OCI-LY7 (cell line): Measurements from ENCODE around the gene COMP. TPM values are rescaled to one million over a fixed set of nuclear protein-coding genes. Genes with fewer than 3 reads are reported as not detected.

Experiments
- BruUV-seq: library from RNA; stranded (reverse); fragments of 400-500 nt; replicated peaks from 2 replicates; lab custom pipeline; 2021; lab: Mats Ljungman, UMichigan
- CTCF ChIA-PET: fragments of 300-600 bp; sonication (Branson Sonifier 250); formaldehyde crosslinking; loops from one replicate; lab custom pipeline; 2022; ENCODE audit warnings: antibody characterized with exemption; ENCODE audit not compliant: unreplicated experiment; lab: Charles Lee
- POLR2A ChIA-PET: fragments of 300-600 bp; sonication (Branson Sonifier 250); formaldehyde crosslinking; loops from one replicate; lab custom pipeline; 2022; ENCODE audit warnings: antibody characterized with exemption; lab: Charles Lee
- DNase-seq: peaks from one replicate; pipeline ENCODE4 v3.0.0-alpha.2; 2015; ENCODE audit warnings: low spot score
- H2AFZ ChIP-seq: fragments of 200-600 bp; sonication (generic), shearing (Covaris generic); 2 replicates; pipeline ENCODE4 v1.6.1; 2014; ENCODE audit warnings: mild to moderate bottlenecking, antibody characterized with exemption, low read length, moderate library complexity
- H3K27ac ChIP-seq: fragments of 200-600 bp; sonication (generic); 2 replicates; pipeline ENCODE4 v1.5.1; 2014; ENCODE audit warnings: mixed run types, low read depth, mild to moderate bottlenecking, moderate library complexity, low read length, inconsistent platforms; ENCODE audit not compliant: poor library complexity, severe bottlenecking
- H3K36me3 ChIP-seq: fragments of 200-600 bp; sonication (generic); 2 replicates; pipeline ENCODE4 v1.6.1; 2014; ENCODE audit warnings: mild to moderate bottlenecking, antibody characterized with exemption, low read length, moderate library complexity, mixed read lengths; ENCODE audit not compliant: insufficient read depth
- H3K4me1 ChIP-seq: fragments of 200-600 bp; sonication (generic); 2 replicates; pipeline ENCODE4 v1.5.1; 2014; ENCODE audit warnings: mild to moderate bottlenecking, low read length; ENCODE audit not compliant: insufficient read depth, poor library complexity, severe bottlenecking
- H3K4me2 ChIP-seq: fragments of 200-600 bp; sonication (generic); 2 replicates; pipeline ENCODE4 v1.6.1; 2014; ENCODE audit warnings: mild to moderate bottlenecking, low read length
- H3K4me3 ChIP-seq: fragments of 200-600 bp; sonication (generic); 2 replicates; pipeline ENCODE4 v1.5.1; 2014; ENCODE audit warnings: mild to moderate bottlenecking, low read depth, low read length; ENCODE audit not compliant: poor library complexity, severe bottlenecking
- H3K79me2 ChIP-seq: fragments of 200-600 bp; sonication (generic); 2 replicates; pipeline ENCODE4 v1.6.1; 2016; ENCODE audit warnings: low read depth, mild to moderate bottlenecking, low read length, moderate library complexity, mixed read lengths; ENCODE audit not compliant: insufficient read depth
- H3K9me2 ChIP-seq: fragments of 200-600 bp; sonication (generic); 2 replicates; pipeline ENCODE4 v1.6.1; 2016; ENCODE audit warnings: mild to moderate bottlenecking, low read length, mixed read lengths; ENCODE audit not compliant: insufficient read depth
- H3K9me3 ChIP-seq: fragments of 200-600 bp; sonication (generic); 2 replicates; pipeline ENCODE4 v1.6.1; 2014; ENCODE audit warnings: mild to moderate bottlenecking, mixed run types, low read length, mixed read lengths
- H4K20me1 ChIP-seq: fragments of 200-600 bp; sonication (generic); 2 replicates; pipeline ENCODE4 v1.6.1; 2014; ENCODE audit warnings: mild to moderate bottlenecking, antibody characterized with exemption, low read length, moderate library complexity, mixed read lengths; ENCODE audit not compliant: insufficient read depth
- EZH2phosphoT487 ChIP-seq: fragments of 200-600 bp; sonication (generic); IDR thresholded peaks from 2 replicates; pipeline ENCODE4 v1.6.1; 2018; ENCODE audit warnings: low read depth, borderline replicate concordance, mild to moderate bottlenecking, mixed run types, antibody characterized with exemption, low read length, moderate library complexity, mixed read lengths
- intact Hi-C: fragments of 100-400 bp; cut with micrococcal nuclease; formaldehyde crosslinking; loops from one replicate; pipeline ENCODE4 v1.10.0; 2022; ENCODE audit not compliant: unreplicated experiment
- total RNA-seq, 2 experiments: library from RNA; depleted of rRNA in 1 of 2; stranded (reverse); fragments of >200 nt in 1 of 2; shearing (Covaris generic) in 1 of 2; gene quantifications; 2 replicates each; pipeline ENCODE4 v1.2.3, GENCODE V29; 2014 to 2022
- TF ChIP-seq, protein P1 (sequence below): fragments of 200-600 bp; sonication (generic); conservative IDR thresholded peaks from 2 replicates; pipeline ENCODE4 v1.5.1; 2014; ENCODE audit warnings: mild to moderate bottlenecking, antibody characterized with exemption, low read length, moderate library complexity, mixed read lengths

The COMP gene
- total RNA-seq, 2 experiments from 2014 or later = not detected

DNA sequence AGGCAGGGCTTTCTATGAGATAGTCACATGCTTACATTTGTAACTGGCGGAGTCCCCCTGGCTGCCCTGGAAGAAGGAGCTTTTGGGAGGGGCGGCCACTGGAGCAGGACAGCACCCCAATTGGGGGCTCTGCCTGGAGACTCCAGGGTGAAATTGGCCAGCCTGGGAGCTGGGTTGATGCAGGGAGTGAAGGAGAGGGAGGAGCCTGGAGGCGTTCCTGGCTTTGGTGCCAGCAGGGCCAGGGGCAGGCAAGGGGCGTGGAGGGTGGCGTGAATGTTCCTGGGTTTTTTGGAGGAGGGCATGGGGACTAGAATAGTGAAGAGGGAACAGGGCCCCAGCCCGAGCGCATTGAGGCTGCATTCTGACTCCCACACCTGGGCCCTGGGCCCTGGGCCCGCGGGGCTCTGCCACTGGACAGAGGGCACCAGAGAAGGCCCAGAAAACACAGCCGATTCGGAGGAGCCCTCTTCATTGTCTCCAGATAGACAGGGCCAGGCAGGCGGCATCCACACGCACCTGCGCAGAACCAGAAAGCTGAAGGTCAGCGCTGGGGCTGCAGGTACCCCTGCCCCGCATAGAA, 29.5 kb downstream of the COMP start:
- intact Hi-C loops = no loop called here
- no peak overlapping the region for H3K4me2 ChIP-seq

DNA sequence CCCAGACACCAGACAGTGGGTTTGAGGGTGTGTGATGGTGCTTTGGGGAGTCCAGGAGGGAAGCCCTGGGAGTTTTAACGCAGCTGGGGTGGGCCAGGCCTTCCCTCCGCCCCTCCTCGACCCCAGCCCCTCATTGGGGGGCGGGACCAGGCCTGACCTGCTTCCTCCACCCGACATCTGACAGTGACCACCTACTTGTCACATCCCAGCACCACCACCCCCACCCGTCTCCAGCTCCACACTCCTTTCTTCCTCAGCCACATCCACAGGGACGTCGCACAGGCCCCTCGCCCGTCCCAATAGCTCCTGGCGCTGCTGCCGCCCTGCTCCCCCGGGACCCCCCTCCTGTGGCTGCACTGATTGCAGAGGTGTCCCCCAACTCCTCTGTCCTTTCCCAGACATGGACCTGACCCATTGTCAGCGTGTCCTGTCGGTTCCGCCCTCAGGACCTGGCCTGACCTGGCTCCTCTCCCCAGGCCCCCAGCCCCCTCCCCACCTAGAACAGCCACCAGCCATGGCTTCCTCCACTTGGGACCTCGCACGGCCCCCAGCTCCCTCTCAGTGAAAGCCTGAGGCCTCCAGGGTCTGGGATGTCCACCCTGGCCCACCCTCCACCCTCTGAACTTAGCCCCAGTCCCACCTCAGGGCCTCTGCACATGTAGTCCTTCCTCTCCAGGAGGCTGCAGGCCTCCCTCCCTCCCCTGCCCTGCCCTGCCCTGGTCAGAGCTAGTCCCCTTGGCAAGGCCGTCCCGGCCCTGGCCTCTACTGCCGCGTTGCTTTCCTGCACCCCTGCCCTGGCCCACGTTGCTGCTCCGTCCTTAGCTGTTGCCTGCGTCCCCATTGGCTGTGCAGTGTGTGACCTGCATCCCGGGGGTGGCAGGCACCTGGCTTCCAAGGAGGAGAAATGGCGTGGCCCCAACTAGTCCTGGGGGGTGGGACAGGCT, 30.4 kb downstream of the COMP start:
- Histone ChIP-seq H3K27ac (no peak overlapping the region), H3K4me2 (no peak overlapping the region), H3K9me2 (no peaks in the 10 kb centered on the region), H2AFZ (no peak overlapping the region), H3K79me2 (no peaks in the 10 kb centered on the region), H3K4me1 (peaks cover 6% of the 10 kb centered on the region), H3K36me3 (no peaks in the 10 kb centered on the region), H3K4me3 (no peak overlapping the region), H4K20me1 (no peaks in the 10 kb centered on the region), H3K9me3 (no peaks in the 10 kb centered on the region)
- CTCF ChIA-PET = no interaction called here
- no TSS peak for BruUV-seq
- POLR2A ChIA-PET = no interaction called here
- no peak for DNase-seq
- intact Hi-C loops = no loop called here
- TF ChIP-seq, protein P1, sequence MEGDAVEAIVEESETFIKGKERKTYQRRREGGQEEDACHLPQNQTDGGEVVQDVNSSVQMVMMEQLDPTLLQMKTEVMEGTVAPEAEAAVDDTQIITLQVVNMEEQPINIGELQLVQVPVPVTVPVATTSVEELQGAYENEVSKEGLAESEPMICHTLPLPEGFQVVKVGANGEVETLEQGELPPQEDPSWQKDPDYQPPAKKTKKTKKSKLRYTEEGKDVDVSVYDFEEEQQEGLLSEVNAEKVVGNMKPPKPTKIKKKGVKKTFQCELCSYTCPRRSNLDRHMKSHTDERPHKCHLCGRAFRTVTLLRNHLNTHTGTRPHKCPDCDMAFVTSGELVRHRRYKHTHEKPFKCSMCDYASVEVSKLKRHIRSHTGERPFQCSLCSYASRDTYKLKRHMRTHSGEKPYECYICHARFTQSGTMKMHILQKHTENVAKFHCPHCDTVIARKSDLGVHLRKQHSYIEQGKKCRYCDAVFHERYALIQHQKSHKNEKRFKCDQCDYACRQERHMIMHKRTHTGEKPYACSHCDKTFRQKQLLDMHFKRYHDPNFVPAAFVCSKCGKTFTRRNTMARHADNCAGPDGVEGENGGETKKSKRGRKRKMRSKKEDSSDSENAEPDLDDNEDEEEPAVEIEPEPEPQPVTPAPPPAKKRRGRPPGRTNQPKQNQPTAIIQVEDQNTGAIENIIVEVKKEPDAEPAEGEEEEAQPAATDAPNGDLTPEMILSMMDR = no peak
- TF ChIP-seq EZH2phosphoT487 = no peak

More for the DNA sequence above, 29.5 kb downstream of the COMP start:
- no peak for DNase-seq
- Histone ChIP-seq H3K4me1 (peaks cover 6% of the 10 kb centered on the region), H4K20me1 (no peaks in the 10 kb centered on the region), H3K79me2 (no peaks in the 10 kb centered on the region), H3K36me3 (no peaks in the 10 kb centered on the region), H3K27ac (no peak overlapping the region), H3K9me2 (no peaks in the 10 kb centered on the region), H3K9me3 (no peaks in the 10 kb centered on the region), H3K4me3 (no peak overlapping the region), H2AFZ (no peak overlapping the region)
- BruUV-seq = no TSS peak
- ChIA-PET CTCF (no interaction called here), POLR2A (no interaction called here)
- no peak for TF ChIP-seq EZH2phosphoT487
- TF ChIP-seq, protein P1 = no peak
